DMS 273 treated with DMSO at 0.1 percent for 48 hours (cell line): ENCODE measurements around the gene CHN1.

ENCODE experiments used
- DNase-seq: peaks from one replicate; lab custom pipeline; 2025; lab: John Stamatoyannopoulos, UW

CHN1 gene

GRCh38 chr2:174764280-174765255 is 240.6 kb downstream of the CHN1 start, which contains the start of gene CHRNA1:
TSS of gene CHRNA1 (minus strand) at chr2:174764472. CDS start at chr2:174764394, 78 bp downstream.
- peak; percentile 63 for DNase-seq

GRCh38 chr2:174763780-174764179 is 241.4 kb downstream of the CHN1 start:
- DNase-seq, result no peak

GRCh38 chr2:174762464-174762863 is 242.7 kb downstream of the CHN1 start:
- no peak for DNase-seq

GRCh38 chr2:174761837-174762236 is 243.3 kb downstream of the CHN1 start:
- DNase-seq, result peak; percentile 88

- DNase-seq, result peak; percentile 21
These were observed 244.2 kb downstream of the CHN1 start for GRCh38 chr2:174760845-174761473.

DNA sequence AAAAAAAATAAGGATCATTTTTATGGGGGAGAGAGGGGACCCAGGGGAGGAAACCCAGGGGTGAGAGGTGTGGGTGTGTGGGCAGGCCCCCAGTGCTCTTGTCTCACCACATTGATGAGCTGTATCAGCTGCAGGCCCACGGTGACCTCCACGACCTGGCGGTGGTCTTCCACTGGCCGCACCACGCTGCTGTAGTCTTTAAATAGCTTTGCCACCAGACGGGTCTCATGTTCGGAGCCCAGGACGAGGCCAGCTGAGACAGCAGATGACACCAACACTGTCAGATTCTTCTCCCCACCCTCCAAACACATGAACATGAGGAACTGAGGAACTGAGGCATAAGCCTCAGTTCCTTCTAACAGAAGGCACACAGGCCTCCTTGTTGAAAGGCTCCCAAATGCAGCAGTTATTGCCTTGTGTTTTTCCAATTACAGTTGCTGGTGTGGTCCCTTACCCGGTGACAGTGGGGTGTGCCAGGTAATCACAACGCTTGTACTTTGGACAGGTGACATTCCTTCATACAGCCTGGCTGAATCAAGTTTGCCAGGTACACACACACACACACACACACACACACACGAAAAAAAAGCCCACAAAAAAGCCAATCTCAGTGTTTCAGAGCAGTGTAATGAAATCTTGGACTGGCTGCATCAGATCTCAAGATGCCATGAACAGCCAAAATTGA is 245.7 kb downstream of the CHN1 start:
- no peak for DNase-seq

- peak; percentile 40 for DNase-seq
These were observed 248.4 kb downstream of the CHN1 start for GRCh38 chr2:174756743-174757142.

DNA sequence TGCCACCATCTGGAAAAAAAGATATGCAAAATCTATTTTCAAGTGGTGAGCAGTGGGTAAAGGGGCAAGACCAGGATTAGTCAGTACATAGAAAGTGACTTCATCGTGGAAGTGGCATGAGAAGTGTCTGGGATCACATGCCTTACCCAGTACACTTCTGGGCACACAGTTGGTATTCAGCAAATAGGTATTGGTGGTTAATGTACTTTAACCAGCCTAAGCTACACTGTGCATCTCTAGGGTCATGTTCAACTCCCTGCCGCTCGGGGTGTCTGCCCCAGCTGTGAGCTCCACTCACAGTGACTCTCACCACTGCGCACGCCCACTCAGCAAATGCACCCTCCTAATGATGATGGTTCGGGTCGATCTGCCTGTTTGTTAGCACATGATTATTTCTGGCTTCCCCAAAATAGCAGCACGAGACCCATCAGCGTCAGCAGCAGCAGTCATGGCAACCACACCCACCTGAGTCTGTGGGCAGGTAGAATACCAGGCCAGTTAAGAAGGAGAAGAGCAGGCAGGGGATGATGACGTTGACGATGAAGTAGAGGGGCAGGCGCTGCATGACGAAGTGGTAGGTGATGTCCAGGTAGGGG is 252.0 kb downstream of the CHN1 start:
- no peak for DNase-seq

GRCh38 chr2:174752403-174753037 is 252.7 kb downstream of the CHN1 start:
- DNase-seq, result no peak

DNA sequence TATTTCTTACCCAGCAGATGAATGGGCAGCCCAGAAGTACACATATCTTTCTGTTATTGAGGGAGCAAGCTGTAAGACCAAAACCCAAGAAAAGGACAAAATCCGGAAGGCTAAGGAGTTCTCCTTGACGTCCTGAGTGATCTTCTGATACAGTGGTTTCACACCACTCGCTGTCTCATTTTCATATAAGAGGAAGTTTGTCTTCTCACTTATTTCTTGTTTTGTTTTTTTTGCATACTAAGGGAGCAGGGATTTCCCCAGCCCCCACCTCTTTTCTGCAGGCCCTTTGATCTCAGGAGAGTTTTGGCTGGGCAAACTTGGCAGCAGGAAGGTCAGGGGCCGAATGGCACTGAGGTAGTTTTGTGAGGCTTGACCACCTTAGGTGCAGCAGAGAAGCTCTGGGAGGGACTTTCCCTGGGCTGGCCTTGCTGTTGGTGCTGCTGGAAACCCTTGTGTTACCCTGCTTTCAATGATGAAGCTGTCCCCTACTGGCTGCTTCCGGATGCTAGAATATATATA is 254.2 kb downstream of the CHN1 start:
- no peak for DNase-seq

DNA sequence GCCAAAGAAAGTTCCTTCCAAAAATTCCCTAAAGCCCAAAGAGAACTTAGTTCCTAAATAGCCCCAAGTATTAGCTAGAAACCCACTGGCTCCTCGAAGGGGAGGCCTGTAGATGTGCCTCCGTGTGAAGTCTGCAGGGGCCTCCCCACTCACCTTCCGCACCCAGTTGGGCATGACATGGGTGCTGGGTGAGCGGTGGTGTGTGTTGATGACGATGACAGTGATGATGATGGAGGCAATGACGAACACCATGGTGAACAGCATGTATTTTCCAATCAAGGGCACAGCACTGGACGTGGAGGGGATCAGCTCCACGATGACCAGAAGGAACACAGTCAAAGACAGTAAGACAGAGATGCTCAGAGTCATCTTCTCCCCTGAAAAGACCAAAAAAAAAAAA is 255.4 kb downstream of the CHN1 start:
- DNase-seq, result no peak

GRCh38 chr2:174748948-174749347 is 256.2 kb downstream of the CHN1 start:
- peak; percentile 10 for DNase-seq
